PC-3 (cell line): ENCODE results near the gene SLC2A4RG. TPM values are rescaled to one million over a fixed set of nuclear protein-coding genes. Genes with fewer than 3 reads are reported as not detected.
A peak's percentile ranks its signal among the peaks of the same experiment; 100 is the strongest.

ENCODE experiments used
- ATAC-seq: fragments of 200-7000 bp; cut with Tn5 transposase; 2 replicates; pipeline ENCODE4 v1.9.1; 2020; ENCODE audit warnings: mild to moderate bottlenecking, moderate library complexity
- BruUV-seq: library from RNA; stranded (reverse); fragments of 400-500 nt; replicated peaks from 2 replicates; lab custom pipeline; 2021; lab: Mats Ljungman, UMichigan
- CTCF ChIA-PET: fragments of 300-600 bp; sonication (Branson Sonifier 250); formaldehyde crosslinking; loops from one replicate; lab custom pipeline; 2022; ENCODE audit warnings: antibody characterized with exemption; lab: Charles Lee
- POLR2A ChIA-PET: fragments of 300-600 bp; sonication (Branson Sonifier 250); formaldehyde crosslinking; loops from one replicate; lab custom pipeline; 2022; ENCODE audit warnings: antibody characterized with exemption; ENCODE audit not compliant: unreplicated experiment; lab: Charles Lee
- DNase-seq: peaks from one replicate; pipeline ENCODE4 v3.0.0-alpha.2; 2015
- H2AFZ ChIP-seq: fragments of 300-600 bp; sonication (generic); 2 replicates; pipeline ENCODE4 v1.6.0; 2016; ENCODE audit warnings: antibody characterized with exemption, low read length
- H3F3A ChIP-seq: fragments of 300-600 bp; sonication (generic); one replicate; pipeline ENCODE4 v1.6.0; 2017; ENCODE audit warnings: antibody characterized with exemption, low read length, control low read depth, mild to moderate bottlenecking; ENCODE audit not compliant: unreplicated experiment
- H3K27ac ChIP-seq: fragments of 300-600 bp; sonication (generic); 2 replicates; pipeline ENCODE4 v1.5.1; 2016; ENCODE audit warnings: mild to moderate bottlenecking, low read length
- H3K27me3 ChIP-seq: fragments of 300-600 bp; sonication (generic); 2 replicates; pipeline ENCODE4 v1.6.1; 2016; ENCODE audit warnings: low read length, mixed read lengths
- H3K36me3 ChIP-seq: fragments of 300-600 bp; sonication (generic); 2 replicates; pipeline ENCODE4 v1.6.1; 2016; ENCODE audit warnings: low read depth, mixed run types, low read length, mixed read lengths
- H3K4me1 ChIP-seq: fragments of 300-600 bp; sonication (generic); 2 replicates; pipeline ENCODE4 v1.5.1; 2016; ENCODE audit warnings: low read length; ENCODE audit not compliant: insufficient read depth
- H3K4me2 ChIP-seq: fragments of 300-600 bp; sonication (generic); 2 replicates; pipeline ENCODE4 v1.6.0; 2016; ENCODE audit warnings: low read length
- H3K4me3 ChIP-seq: fragments of 300-600 bp; sonication (generic); 2 replicates; pipeline ENCODE4 v1.5.1; 2016; ENCODE audit warnings: mild to moderate bottlenecking, low read length, mixed read lengths
- H3K79me2 ChIP-seq: fragments of 300-600 bp; sonication (generic); 2 replicates; pipeline ENCODE4 v1.6.1; 2017; ENCODE audit warnings: low read length, mixed read lengths
- H3K9ac ChIP-seq: fragments of 300-600 bp; sonication (generic); 2 replicates; pipeline ENCODE4 v1.6.0; 2016; ENCODE audit warnings: mild to moderate bottlenecking, low read length
- H3K9me2 ChIP-seq: fragments of 300-600 bp; sonication (generic); replicated peaks from 2 replicates; pipeline ENCODE4 v1.6.1; 2016; ENCODE audit warnings: mixed run types, low read length, mixed read lengths
- H3K9me3 ChIP-seq: fragments of 300-600 bp; sonication (generic); 2 replicates; pipeline ENCODE4 v1.6.1; 2016; ENCODE audit warnings: low read length, mixed read lengths
- H4K20me1 ChIP-seq: fragments of 300-600 bp; sonication (generic); 2 replicates; pipeline ENCODE4 v1.6.1; 2016; ENCODE audit warnings: low read length, mixed read lengths
- CTCF ChIP-seq: fragments of 300-600 bp; sonication (generic); conservative IDR thresholded peaks from 2 replicates; pipeline ENCODE4 v1.5.1; 2017; ENCODE audit warnings: antibody characterized with exemption, low read depth, mild to moderate bottlenecking, low read length
- EZH2 ChIP-seq: fragments of 300-600 bp; sonication (generic); IDR thresholded peaks from one replicate; pipeline ENCODE4 v1.6.1; 2017; ENCODE audit warnings: antibody characterized with exemption, mild to moderate bottlenecking, low read length; ENCODE audit not compliant: unreplicated experiment
- EZH2phosphoT487 ChIP-seq: fragments of 300-600 bp; sonication (generic); IDR thresholded peaks from 2 replicates; pipeline ENCODE4 v1.6.1; 2018; ENCODE audit warnings: mild to moderate bottlenecking, antibody characterized with exemption, low read length, borderline replicate concordance
- intact Hi-C: fragments of 100-400 bp; cut with micrococcal nuclease; formaldehyde crosslinking; loops from 2 replicates; pipeline ENCODE4 v1.9.0; 2023
- total RNA-seq: library from RNA; depleted of rRNA; stranded (reverse); fragments of >200 nt; gene quantifications from 2 replicates; pipeline ENCODE4 v1.2.3, GENCODE V29; 2014

Gene SLC2A4RG
- total RNA-seq, 1 experiment from 2014 or later, result 116 TPM

- peak overlapping the region; percentile 41; the same call in 1 of the 2 replicates for H3K4me2 ChIP-seq
- POLR2A ChIA-PET, result no interaction called here
- no peaks in the 10 kb centered on the region for H4K20me1 ChIP-seq
- no peak overlapping the region for H3K9ac ChIP-seq
- intact Hi-C loops, result no loop called here
- H3K27ac ChIP-seq, result no peak overlapping the region
- H3K27me3 ChIP-seq, result no peaks in the 10 kb centered on the region
- H3K36me3 ChIP-seq, result no peaks in the 10 kb centered on the region
- no peak for TF ChIP-seq EZH2
- TF ChIP-seq CTCF, result no peak
- TF ChIP-seq EZH2phosphoT487, result no peak
- no peaks in the 10 kb centered on the region for H3K9me3 ChIP-seq
- no peak for DNase-seq
- H2AFZ ChIP-seq, result peak overlapping the region; percentile 73
- CTCF ChIA-PET, result interaction anchor here (0.6 to 0.7 kb wide), 2 partner anchors 12 to 33 kb away, joined by 3 to 7 read pairs; no protein-coding TSS in a partner anchor
- H3F3A ChIP-seq, result no peaks in the 10 kb centered on the region
- H3K4me3 ChIP-seq, result no peak overlapping the region
- no peaks in the 10 kb centered on the region for H3K79me2 ChIP-seq
- no peak for ATAC-seq
- no TSS peak for BruUV-seq
- H3K9me2 ChIP-seq, result no peaks in the 10 kb centered on the region
- H3K4me1 ChIP-seq, result peaks cover 24% of the 10 kb centered on the region
These were observed 34.1 kb downstream of the SLC2A4RG start for GRCh38 chr20:63773571-63774241.

- POLR2A ChIA-PET, result no interaction called here
- Histone ChIP-seq H3K9me3 (no peaks in the 10 kb centered on the region), H3K9ac (no peak overlapping the region), H3K4me1 (peaks cover 26% of the 10 kb centered on the region), H2AFZ (no peak overlapping the region), H3K79me2 (no peaks in the 10 kb centered on the region), H3K27me3 (no peaks in the 10 kb centered on the region), H3K4me3 (no peak overlapping the region), H4K20me1 (no peaks in the 10 kb centered on the region), H3F3A (no peaks in the 10 kb centered on the region), H3K27ac (no peak overlapping the region), H3K9me2 (no peaks in the 10 kb centered on the region), H3K4me2 (no peak overlapping the region), H3K36me3 (no peaks in the 10 kb centered on the region)
- no TSS peak for BruUV-seq
- DNase-seq (no peak), ATAC-seq (no peak)
- CTCF ChIA-PET, result interaction anchor here (0.7 kb wide), 1 partner anchor 32 kb away, joined by 3 read pairs; no protein-coding TSS in a partner anchor
- no peak for TF ChIP-seq EZH2phosphoT487
- TF ChIP-seq CTCF, result no peak
- TF ChIP-seq EZH2, result no peak
- intact Hi-C loops, result no loop called here
These were observed 34.7 kb downstream of the SLC2A4RG start for GRCh38 chr20:63774306-63774705.
